Ovary (tissue), 9 donors: ENCODE results near the gene ZNF423. TPM values are rescaled to one million over a fixed set of nuclear protein-coding genes. Genes with fewer than 3 reads are reported as not detected.

Experiments used
- DNase-seq, 5 donors: peaks; one replicate each; pipeline ENCODE4 v3.0.0-alpha.2; 2019 to 2020
- H3K27ac ChIP-seq, 2 donors: fragments of 200-600 bp; one replicate each; pipeline versions ENCODE4 v1.5.1 to v1.8.0; 2019 to 2022
- H3K27me3 ChIP-seq: fragments of 200-600 bp; one replicate; pipeline ENCODE4 v1.8.0; 2022
- H3K36me3 ChIP-seq: fragments of 200-600 bp; sonication (generic); one replicate; pipeline ENCODE4 v1.5.1; 2019
- H3K4me1 ChIP-seq: one replicate; pipeline ENCODE4 v1.8.1; 2013; ENCODE audit warnings: mild to moderate bottlenecking, moderate library complexity; ENCODE audit not compliant: insufficient read depth
- H3K4me3 ChIP-seq: fragments of 200-600 bp; sonication (generic); one replicate; pipeline ENCODE4 v1.5.1; 2017
- H3K9me3 ChIP-seq, 2 donors: fragments of 200-600 bp in 1 of 2; sonication (generic) in 1 of 2; one replicate each; pipeline versions ENCODE4 v1.5.1 to v1.8.1; 2013 to 2019; ENCODE audit warnings: mild to moderate bottlenecking in 1 of 2, moderate library complexity in 1 of 2
- EP300 ChIP-seq: sonication (generic); formaldehyde crosslinking; IDR thresholded peaks from one replicate; pipeline ENCODE4 v1.6.1; 2017; ENCODE audit warnings: antibody characterized with exemption
- POLR2A ChIP-seq: fragments of 450-650 bp; IDR thresholded peaks from one replicate; pipeline ENCODE4 v1.6.1; 2017; ENCODE audit warnings: antibody characterized with exemption, mild to moderate bottlenecking, moderate library complexity
- WGBS, 3 donors: extraction: QIAGEN DNeasy Blood & Tissue Kit in 1 of 3; methylation state at CpG; one replicate each; pipeline versions ENCODE4 v1.1.5 to v1.1.7; 2013 to 2017; 5-methylcytosine and 5-hydroxymethylcytosine counted together
- intact Hi-C, 4 donors: fragments of 100-400 bp; cut with DNase I; formaldehyde crosslinking; loops; one replicate each; pipeline versions ENCODE4 v1.11.0 to v1.15.1; 2022 to 2023
- polyA plus RNA-seq, 2 donors: library from polyadenylated mRNA; stranded (reverse); fragments of 200-250 nt in 1 of 2; fragments of 350-450 nt in 1 of 2; fragmentation: Illumina TruSeq in 1 of 2; extraction: RNeasy Lipid Tissue Mini Kit (QIAGEN cat#74804) in 1 of 2; gene quantifications; one replicate each; pipeline ENCODE4 v1.2.3, GENCODE V29; 2013 to 2014
- total RNA-seq, 7 donors: library from RNA; depleted of rRNA in 2 of 7; stranded (reverse); fragments of >200 nt in 2 of 7; fragmentation: NEBNext Ultra II Directional in 3 of 7; extraction: Animal tissue kit (Norgen Biotek cat#: 25700) in 3 of 7; gene quantifications; one replicate each; pipeline versions ENCODE4 v1.1.0 to v1.2.4, GENCODE V29; 2016 to 2023
- TF ChIP-seq, protein P1 (sequence below), 3 donors: fragments of 450-650 bp in 2 of 3; fragments of 200-600 bp in 1 of 3; IDR thresholded peaks; one replicate each; pipeline versions ENCODE4 v1.5.1 to v1.8.0; 2016 to 2022; ENCODE audit warnings: antibody characterized with exemption in 3 of 3, mild to moderate bottlenecking in 1 of 3
- donor health status: DM: no; HTN: no; CAD: no; lungs with moderate emphysema.
- donor health status: DM: no; HTN: no; CAD: no.
- donor health status: Bipolar disorder and iron deficiency.
- donor health status: DM: yes; HTN: yes; CAD: no.
- donor health status: DM: no; HTN: no; CAD: no.
- donor health status: DM: yes; HTN: yes; CAD: no.

Gene ZNF423
- total and polyA plus RNA-seq, 9 donors: 3.3 to 40.3 (median 12.4) TPM

DNA sequence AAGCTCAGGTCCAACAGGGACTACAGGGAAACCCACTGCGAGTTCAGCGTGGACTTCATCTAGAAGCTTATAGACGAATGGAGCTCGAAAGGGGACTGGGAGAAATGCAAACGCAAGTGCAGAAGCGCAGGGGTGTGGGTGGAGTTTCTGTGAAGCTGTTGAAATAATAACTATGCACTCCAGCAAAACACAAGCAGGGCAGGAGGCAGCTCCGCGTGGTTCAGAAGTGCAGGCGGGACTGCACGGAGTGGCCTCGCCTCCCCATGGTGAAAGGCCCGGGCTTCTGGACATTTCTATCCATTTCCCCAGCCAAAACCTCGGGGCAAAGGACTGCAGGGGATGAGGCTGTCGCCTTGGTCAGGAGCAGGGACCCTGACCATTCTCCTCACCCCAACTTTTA, 74.5 kb downstream of the ZNF423 start:
- intact Hi-C loops: loop anchor here in 1 of 4 donors (10.0 kb wide), 1 partner anchor 73 kb away; the partner anchor contains the start of gene ZNF423
- no peak overlapping the region for H3K4me3 ChIP-seq
- DNase-seq: no peak
- no peaks in the 10 kb centered on the region for H3K9me3 ChIP-seq
- no peaks in the 10 kb centered on the region for H3K36me3 ChIP-seq
- 47 to 63% (median 50%) methylated on average over 14 of the region's 14 CpGs for WGBS, 3 donors
- H3K4me1 ChIP-seq: peaks cover 3% of the 10 kb centered on the region
- no peak overlapping the region for H3K27ac ChIP-seq
- TF ChIP-seq EP300 (no peak), POLR2A (no peak)
- TF ChIP-seq, protein P1, sequence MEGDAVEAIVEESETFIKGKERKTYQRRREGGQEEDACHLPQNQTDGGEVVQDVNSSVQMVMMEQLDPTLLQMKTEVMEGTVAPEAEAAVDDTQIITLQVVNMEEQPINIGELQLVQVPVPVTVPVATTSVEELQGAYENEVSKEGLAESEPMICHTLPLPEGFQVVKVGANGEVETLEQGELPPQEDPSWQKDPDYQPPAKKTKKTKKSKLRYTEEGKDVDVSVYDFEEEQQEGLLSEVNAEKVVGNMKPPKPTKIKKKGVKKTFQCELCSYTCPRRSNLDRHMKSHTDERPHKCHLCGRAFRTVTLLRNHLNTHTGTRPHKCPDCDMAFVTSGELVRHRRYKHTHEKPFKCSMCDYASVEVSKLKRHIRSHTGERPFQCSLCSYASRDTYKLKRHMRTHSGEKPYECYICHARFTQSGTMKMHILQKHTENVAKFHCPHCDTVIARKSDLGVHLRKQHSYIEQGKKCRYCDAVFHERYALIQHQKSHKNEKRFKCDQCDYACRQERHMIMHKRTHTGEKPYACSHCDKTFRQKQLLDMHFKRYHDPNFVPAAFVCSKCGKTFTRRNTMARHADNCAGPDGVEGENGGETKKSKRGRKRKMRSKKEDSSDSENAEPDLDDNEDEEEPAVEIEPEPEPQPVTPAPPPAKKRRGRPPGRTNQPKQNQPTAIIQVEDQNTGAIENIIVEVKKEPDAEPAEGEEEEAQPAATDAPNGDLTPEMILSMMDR (IDR thresholded peaks at IDR 0.05): no peak
- no peaks in the 10 kb centered on the region for H3K27me3 ChIP-seq

DNA sequence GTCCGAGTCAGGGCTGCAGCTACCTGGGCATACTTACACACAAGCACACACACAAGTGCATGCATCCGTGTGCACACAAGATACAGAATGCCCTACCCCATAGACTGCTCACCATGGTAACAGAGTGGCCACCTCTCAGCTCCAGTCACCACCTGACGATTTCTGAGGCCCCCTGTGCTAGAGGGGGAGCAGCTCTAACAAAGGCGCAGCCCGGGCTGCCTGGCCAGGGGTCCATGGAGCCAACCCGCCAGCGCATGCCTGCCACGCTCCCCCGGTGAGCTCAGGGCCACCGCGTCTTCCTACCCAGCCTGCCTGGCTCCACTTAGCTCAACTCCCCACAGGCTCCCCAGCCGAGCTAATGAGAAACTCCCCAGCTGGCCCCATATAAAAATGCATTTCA, 75.5 kb downstream of the ZNF423 start:
- DNase-seq: no peak
- Histone ChIP-seq H3K36me3 (no peaks in the 10 kb centered on the region), H3K27me3 (no peaks in the 10 kb centered on the region), H3K27ac (no peak overlapping the region), H3K4me1 (peaks cover 3% of the 10 kb centered on the region), H3K9me3 (no peaks in the 10 kb centered on the region), H3K4me3 (no peak overlapping the region)
- 84 to 88% (median 86%) methylated on average over 11 to 12 of the region's 12 CpGs for WGBS, 3 donors
- intact Hi-C loops: loop anchor here in 1 of 4 donors (10.0 kb wide), 1 partner anchor 74 kb away; the partner anchor contains the start of gene ZNF423
- TF ChIP-seq, protein P1 (IDR thresholded peaks at IDR 0.05): no peak

DNA sequence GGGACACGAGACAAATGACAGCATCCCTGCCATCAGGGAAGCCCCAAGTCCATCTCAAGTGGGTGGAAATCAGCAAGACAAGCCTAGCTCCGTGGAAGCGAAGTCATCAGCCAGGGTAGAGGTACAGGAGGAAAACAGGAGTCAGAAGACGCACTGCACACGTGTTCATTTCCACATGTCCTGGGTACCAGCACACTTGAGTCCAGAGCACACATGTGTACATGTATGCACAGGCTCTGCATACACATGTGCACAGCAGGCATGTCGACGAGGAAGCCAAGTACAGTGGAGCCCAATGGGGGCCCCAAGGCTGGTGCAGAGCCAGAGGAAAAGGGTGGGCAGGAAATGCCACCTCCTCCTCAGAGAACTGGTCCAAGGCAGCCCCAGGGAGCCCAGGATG, 75.9 kb downstream of the ZNF423 start:
- TF ChIP-seq, protein P1 (IDR thresholded peaks at IDR 0.05): no peak
- TF ChIP-seq POLR2A: no peak
- TF ChIP-seq EP300: no peak
- no peak for DNase-seq
- Histone ChIP-seq H3K27me3 (no peaks in the 10 kb centered on the region), H3K36me3 (no peaks in the 10 kb centered on the region), H3K4me3 (no peak overlapping the region), H3K4me1 (peaks cover 3% of the 10 kb centered on the region), H3K9me3 (no peaks in the 10 kb centered on the region), H3K27ac (no peak overlapping the region)
- intact Hi-C loops: loop anchor here in 1 of 4 donors (10.0 kb wide), 1 partner anchor 75 kb away; the partner anchor contains the start of gene ZNF423
- WGBS, 3 donors: 84 to 91% (median 84%) methylated on average over 7 of the region's 7 CpGs

DNA sequence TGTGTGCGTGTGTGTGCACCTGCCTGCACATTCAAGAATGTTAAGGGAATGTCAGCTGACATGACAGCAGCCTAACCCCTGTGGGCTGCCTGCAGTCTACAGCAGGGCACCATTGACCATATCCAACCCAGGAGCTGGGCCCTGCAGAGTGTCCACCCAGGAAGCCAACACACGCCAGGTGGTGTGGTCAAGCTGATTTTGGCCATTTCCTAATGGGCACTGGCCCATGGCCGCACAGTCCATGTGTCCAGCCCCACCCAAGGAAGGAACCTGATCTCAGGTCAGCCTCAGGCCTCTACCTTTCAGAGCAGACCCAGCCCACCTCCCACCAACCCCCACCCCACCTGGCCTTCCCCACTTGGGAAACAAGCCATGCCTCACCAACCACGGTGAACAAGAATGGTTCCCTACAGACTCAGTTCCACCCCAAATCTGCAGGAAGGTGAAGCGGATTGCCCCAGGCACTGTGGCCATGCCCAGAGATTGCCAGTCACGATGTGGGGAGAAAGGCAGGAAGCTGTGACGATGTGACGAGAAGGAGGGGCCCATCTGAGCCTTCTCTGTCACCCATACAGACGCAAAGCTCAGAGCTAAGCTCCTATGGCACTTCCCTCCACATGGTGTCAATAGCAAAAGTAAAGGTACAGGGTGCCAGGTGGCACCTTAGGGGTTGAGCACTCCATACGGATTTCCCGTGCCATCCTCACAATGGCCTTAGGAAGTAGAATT, 77.5 kb downstream of the ZNF423 start:
- DNase-seq: no peak
- Histone ChIP-seq H3K27ac (no peak overlapping the region), H3K4me1 (peaks cover 6% of the 10 kb centered on the region), H3K4me3 (no peak overlapping the region), H3K36me3 (no peaks in the 10 kb centered on the region), H3K27me3 (no peaks in the 10 kb centered on the region), H3K9me3 (no peaks in the 10 kb centered on the region)
- 87 to 93% (median 92%) methylated on average over 11 of the region's 11 CpGs for WGBS, 3 donors
- TF ChIP-seq, protein P1 (IDR thresholded peaks at IDR 0.05): no peak
- TF ChIP-seq EP300 (no peak), POLR2A (no peak)
- intact Hi-C loops: no loop called here
